COLO829 (cell line): ENCODE measurements around the gene SPDYE16.
"Not testable (repeated sequence)": the region's sequence is repeated elsewhere in the genome, so short reads cannot be mapped to it uniquely, and the experiment has no call there.

Experiments
- DNase-seq: peaks from one replicate; pipeline ENCODE4 v3.0.0; 2012; ENCODE audit warnings: low spot score

SPDYE16 gene

GRCh38 chr7:76543197-76543596 lies at the start of gene SPDYE16:
SPDYE16 (minus strand) TSS chr7:76543297; CDS start chr7:76541459, 1,838 bp downstream.
- DNase-seq: not testable (repeated sequence)

GRCh38 chr7:76592694-76593093 lies 49.6 kb upstream of the SPDYE16 start:
- DNase-seq: not testable (repeated sequence)

- not testable (repeated sequence) for DNase-seq
Observed at GRCh38 chr7:76591602-76592304, 48.7 kb upstream of the SPDYE16 start.

GRCh38 chr7:76591033-76591432 lies 47.9 kb upstream of the SPDYE16 start:
- DNase-seq: peak; percentile 3

GRCh38 chr7:76588586-76588985 lies 45.5 kb upstream of the SPDYE16 start:
- not testable (repeated sequence) for DNase-seq

GRCh38 chr7:76586585-76587315 lies 43.7 kb upstream of the SPDYE16 start:
- not testable (repeated sequence) for DNase-seq

- not testable (repeated sequence) for DNase-seq
Observed at GRCh38 chr7:76583636-76584281, 40.7 kb upstream of the SPDYE16 start.

- DNase-seq: not testable (repeated sequence)
Observed at GRCh38 chr7:76582848-76583631, 39.9 kb upstream of the SPDYE16 start.

GRCh38 chr7:76575919-76576655 lies 33.0 kb upstream of the SPDYE16 start:
- DNase-seq: not testable (repeated sequence)

GRCh38 chr7:76575431-76575830 lies 32.3 kb upstream of the SPDYE16 start:
- not testable (repeated sequence) for DNase-seq

- not testable (repeated sequence) for DNase-seq
Observed at GRCh38 chr7:76572296-76572695, 29.2 kb upstream of the SPDYE16 start.

- not testable (repeated sequence) for DNase-seq
Observed at GRCh38 chr7:76570324-76570775, 27.3 kb upstream of the SPDYE16 start.

GRCh38 chr7:76568742-76569141 lies 25.6 kb upstream of the SPDYE16 start:
- DNase-seq: not testable (repeated sequence)

- not testable (repeated sequence) for DNase-seq
Observed at GRCh38 chr7:76567753-76568152, 24.7 kb upstream of the SPDYE16 start.

- not testable (repeated sequence) for DNase-seq
Observed at GRCh38 chr7:76567311-76567710, 24.2 kb upstream of the SPDYE16 start.

- not testable (repeated sequence) for DNase-seq
Observed at GRCh38 chr7:76565001-76565400, 21.9 kb upstream of the SPDYE16 start.

- DNase-seq: not testable (repeated sequence)
Observed at GRCh38 chr7:76561342-76561741, 18.2 kb upstream of the SPDYE16 start.

GRCh38 chr7:76560157-76560556 lies 17.1 kb upstream of the SPDYE16 start:
- DNase-seq: not testable (repeated sequence)

GRCh38 chr7:76559685-76560084 lies 16.6 kb upstream of the SPDYE16 start:
- DNase-seq: not testable (repeated sequence)

GRCh38 chr7:76551992-76552391 lies 8.9 kb upstream of the SPDYE16 start:
- not testable (repeated sequence) for DNase-seq

- DNase-seq: not testable (repeated sequence)
Observed at GRCh38 chr7:76549855-76550248, 6.8 kb upstream of the SPDYE16 start.
